ENCODE results near the gene LGR6. TPM values are rescaled to one million over a fixed set of nuclear protein-coding genes. Genes with fewer than 3 reads are reported as not detected.

Gene LGR6
- total and polyA plus RNA-seq, 2 experiments from 2014 or later, result 0.66 to 0.89 TPM

GRCh38 chr1:202227053-202227672 is 33.6 kb downstream of the LGR6 start (continued):
- no peak for TF ChIP-seq REST (IDR thresholded peaks at IDR 0.05; ENCODE audit: unreplicated experiment)

- H3K4me3 ChIP-seq, result no peak overlapping the region
- H3F3A ChIP-seq (replicated peaks; ENCODE audit: low read depth), result no peaks in the 10 kb centered on the region
- Mint-ChIP-seq H3K27me3 (ENCODE audit: insufficient read depth, low read depth, poor library complexity) (peaks cover 3% of the 10 kb centered on the region), H3K9me3 (no peaks in the 10 kb centered on the region; the same call in 2 of the 3 replicates), H3K27ac (no peak overlapping the region), H3K4me1 (no peaks in the 10 kb centered on the region), H3K36me3 (ENCODE audit: low read depth) (no peaks in the 10 kb centered on the region), H3K4me3 (no peak overlapping the region)
- DNase-seq (ENCODE audit: low spot score) (no peak), ATAC-seq (no peak)
- no peaks in the 10 kb centered on the region for H4K20me1 ChIP-seq (replicated peaks; ENCODE audit: insufficient read depth)
- H3K9me2 ChIP-seq (ENCODE audit: insufficient read depth), result 0 out of 2 replicates have a peak, but pooled peaks cover 7% of the 10 kb centered on the region
- H3K27me3 ChIP-seq (ENCODE audit: insufficient read depth), result no peaks in the 10 kb centered on the region
- no peak overlapping the region for H2AFZ ChIP-seq
- no peak overlapping the region for H3K27ac ChIP-seq (ENCODE audit: low read depth)
- H3K4me2 ChIP-seq, result no peak overlapping the region
- H3K79me2 ChIP-seq (replicated peaks; ENCODE audit: insufficient read depth), result no peaks in the 10 kb centered on the region
- H3K4me1 ChIP-seq (ENCODE audit: insufficient read depth), result no peaks in the 10 kb centered on the region
- no peaks in the 10 kb centered on the region for H3K36me3 ChIP-seq (ENCODE audit: insufficient read depth)
- no peak for TF ChIP-seq CTCF (conservative IDR thresholded peaks at IDR 0.05; ENCODE audit: low read depth in 2 of 2)
- TF ChIP-seq REST (IDR thresholded peaks at IDR 0.05; ENCODE audit: unreplicated experiment), result no peak
- no peak for TF ChIP-seq ZNF114 (CRISPR knock-in tag; IDR thresholded peaks at IDR 0.05)
- TF ChIP-seq POLR2AphosphoS5 (IDR thresholded peaks at IDR 0.05; ENCODE audit: low read depth), result no peak
- TF ChIP-seq CREB1 (CRISPR knock-in tag; IDR thresholded peaks at IDR 0.05; ENCODE audit: low read depth), result no peak
- no peak for TF ChIP-seq EZH2phosphoT487 (IDR thresholded peaks at IDR 0.05; ENCODE audit: unreplicated experiment)
- no peak for TF ChIP-seq ZNF331 (CRISPR knock-in tag; IDR thresholded peaks at IDR 0.05; ENCODE audit: low read depth)
- no peak for TF ChIP-seq NANOG (IDR thresholded peaks at IDR 0.05; ENCODE audit: borderline replicate concordance)
- TF ChIP-seq ETS1 (IDR thresholded peaks at IDR 0.05), result no peak
- no peak for TF ChIP-seq JUNB (IDR thresholded peaks at IDR 0.05; ENCODE audit: unreplicated experiment)
- no peak for TF ChIP-seq EZH2 (IDR thresholded peaks at IDR 0.05; ENCODE audit: low read depth, unreplicated experiment)
Measured at GRCh38 chr1:202227997-202228401, 34.4 kb downstream of the LGR6 start.

All from GM23338 (cell line).